GM18867 (cell line): ENCODE results near the gene CDKL4.
"Not testable (repeated sequence)": the region's sequence is repeated elsewhere in the genome, so short reads cannot be mapped to it uniquely, and the experiment has no call there.

ENCODE experiments used
- ATAC-seq: cut with Tn5 transposase; IDR thresholded peaks from one replicate; pipeline ENCODE4 v1.9.1; 2021; ENCODE audit warnings: mild to moderate bottlenecking, moderate library complexity; ENCODE audit not compliant: unreplicated experiment

CDKL4 gene

GRCh38 chr2:39179974-39180960, 63.5 kb downstream of the CDKL4 start:
- no peak for ATAC-seq

DNA sequence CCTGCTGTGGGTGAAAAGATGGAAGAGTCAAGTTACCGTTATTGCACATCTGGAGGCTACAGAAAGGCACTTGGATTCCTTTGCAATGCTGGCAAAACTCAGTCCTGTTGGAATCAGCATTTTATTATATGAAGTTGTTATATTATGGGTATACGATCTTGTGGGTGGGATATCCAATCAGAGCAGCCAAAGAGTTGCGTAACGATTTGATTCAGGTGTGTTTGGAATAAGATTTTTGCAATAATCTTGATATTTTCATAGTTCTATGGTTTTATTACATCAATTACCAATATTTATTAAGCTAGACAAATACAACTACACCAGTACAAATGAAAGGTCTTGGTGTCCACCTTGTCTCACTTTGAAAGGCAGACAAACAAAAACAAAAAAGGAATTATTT, 65.0 kb downstream of the CDKL4 start:
- no peak for ATAC-seq

- no peak for ATAC-seq
Observed at GRCh38 chr2:39176997-39177396, 66.8 kb downstream of the CDKL4 start.

GRCh38 chr2:39175026-39175812, 68.6 kb downstream of the CDKL4 start:
- no peak for ATAC-seq

GRCh38 chr2:39174022-39174421, 69.7 kb downstream of the CDKL4 start:
- no peak for ATAC-seq

DNA sequence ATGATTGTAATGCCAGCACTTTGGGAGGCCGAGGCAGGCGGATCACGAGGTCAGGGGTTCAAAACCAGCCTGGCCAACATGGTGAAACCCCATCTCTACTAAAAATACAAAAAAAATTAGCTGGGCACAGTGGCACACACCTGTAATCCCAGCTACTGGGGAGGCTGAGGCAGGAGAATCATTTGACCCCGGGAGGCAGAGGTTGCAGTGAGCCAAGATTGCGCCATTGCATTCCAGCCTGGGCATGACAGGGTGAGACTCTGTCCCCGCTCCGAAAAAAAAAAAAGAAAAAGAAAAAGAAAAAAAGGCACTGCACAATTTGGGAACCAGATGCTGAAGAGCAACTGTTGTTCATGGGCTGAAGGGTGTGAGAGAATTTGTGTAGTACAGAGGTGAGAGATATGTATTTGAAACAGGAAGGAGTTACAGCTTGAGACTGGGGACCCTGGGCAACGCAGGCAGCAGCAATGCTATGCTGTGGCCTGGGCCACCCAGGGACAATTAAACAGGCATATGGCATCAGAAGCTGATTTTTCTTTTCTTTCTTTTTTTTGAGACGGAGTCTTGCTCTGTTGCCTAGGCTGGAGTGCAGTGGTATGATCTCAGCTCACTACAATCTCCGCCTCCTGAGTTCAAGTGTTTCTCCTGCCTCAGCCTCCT, 71.6 kb downstream of the CDKL4 start:
- ATAC-seq = not testable (repeated sequence)

GRCh38 chr2:39171621-39172020, 72.1 kb downstream of the CDKL4 start:
- no peak for ATAC-seq

DNA sequence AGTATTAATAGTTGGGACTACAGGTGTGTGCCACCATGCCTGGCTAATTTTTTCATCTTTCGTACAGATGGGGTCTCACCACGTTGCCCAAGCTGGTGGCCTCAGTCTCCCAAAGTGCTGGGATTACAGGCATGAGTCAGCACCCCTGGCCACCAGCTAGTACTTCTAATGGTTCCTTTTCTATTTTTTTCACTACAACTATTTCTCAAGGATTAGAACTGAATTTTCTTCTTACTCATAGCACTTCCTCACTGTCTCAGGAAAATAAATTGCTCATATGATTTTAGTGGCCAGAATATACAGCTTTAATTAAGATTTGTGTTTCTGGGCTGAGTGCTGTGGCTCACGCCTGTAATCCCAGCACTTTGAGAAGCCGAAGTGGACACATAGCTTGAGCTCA, 79.7 kb downstream of the CDKL4 start:
- ATAC-seq = no peak

DNA sequence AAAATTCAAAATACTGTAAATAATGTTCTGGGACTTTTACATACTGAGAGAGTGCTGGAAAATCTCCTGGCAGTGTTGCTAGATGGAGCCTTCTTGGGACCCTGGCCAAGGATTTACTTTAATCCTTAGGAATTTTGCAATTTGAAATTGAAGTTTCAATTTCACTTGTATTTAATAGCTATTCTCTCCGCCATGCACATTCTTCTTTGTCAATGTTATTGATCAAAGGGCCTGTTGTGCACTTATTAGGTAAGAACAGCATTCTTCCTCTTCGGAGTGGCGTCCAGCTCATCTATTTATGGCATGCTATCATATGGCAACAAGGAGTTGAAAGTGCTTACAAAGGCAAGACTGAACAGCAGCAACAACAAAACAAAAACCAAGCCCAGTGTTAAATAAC, 82.8 kb downstream of the CDKL4 start:
- no peak for ATAC-seq

GRCh38 chr2:39159283-39159682, 84.5 kb downstream of the CDKL4 start:
- no peak for ATAC-seq

DNA sequence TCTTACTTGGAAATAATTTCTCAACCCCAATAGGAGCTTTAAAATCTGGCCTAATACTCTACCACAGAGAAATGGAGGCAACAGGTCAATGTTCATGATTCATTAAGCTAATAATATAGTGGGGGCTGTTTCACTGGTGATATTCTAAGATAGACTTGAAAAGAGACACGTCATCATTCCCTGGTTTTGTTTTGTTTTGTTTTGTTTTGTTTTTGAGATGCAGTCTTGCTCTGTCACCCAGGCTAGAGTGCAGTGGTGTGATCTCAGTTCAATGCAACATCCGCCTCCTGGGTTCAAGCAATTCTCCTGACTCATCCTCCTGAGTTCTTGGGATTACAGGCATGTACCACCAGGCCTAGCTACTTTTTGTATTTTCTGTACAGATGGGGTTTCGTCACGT, 85.4 kb downstream of the CDKL4 start:
- ATAC-seq = no peak

DNA sequence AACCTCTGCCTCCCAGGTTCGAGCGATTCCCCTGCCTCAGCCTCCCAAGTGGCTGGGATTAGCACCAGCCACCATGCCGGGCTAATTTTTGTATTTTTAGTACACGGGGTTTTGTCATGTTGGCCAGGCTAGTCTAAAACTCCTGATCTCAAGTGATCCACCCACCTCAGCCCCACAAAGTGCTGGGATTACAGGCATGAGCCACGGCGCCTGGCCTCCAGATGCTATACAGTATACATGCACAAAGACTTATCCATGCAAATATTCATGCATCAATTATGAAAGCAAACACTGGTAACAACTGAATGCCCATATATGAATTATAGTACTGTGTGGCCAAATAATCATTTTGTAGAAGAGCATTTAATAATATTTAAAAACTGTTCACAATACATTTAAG, 86.9 kb downstream of the CDKL4 start:
- ATAC-seq = no peak

DNA sequence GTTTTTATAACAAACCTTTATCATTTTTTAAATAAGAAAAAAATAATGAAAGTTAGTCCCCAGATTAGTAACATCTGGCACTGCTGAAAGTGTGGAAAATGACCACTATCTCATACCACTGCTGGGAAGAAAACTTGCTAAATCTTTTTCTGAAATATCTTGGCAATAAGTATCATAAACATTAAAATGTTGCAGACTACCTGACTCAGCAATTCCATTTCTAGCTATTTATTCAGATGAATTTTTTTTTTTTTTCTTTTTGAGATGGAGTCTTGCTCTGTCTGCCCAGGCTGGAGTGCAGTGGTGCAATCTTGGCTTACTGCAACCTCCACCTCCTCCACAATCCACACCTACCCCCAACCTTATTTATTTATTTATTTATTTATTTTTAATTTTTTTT, 87.7 kb downstream of the CDKL4 start:
- no peak for ATAC-seq

DNA sequence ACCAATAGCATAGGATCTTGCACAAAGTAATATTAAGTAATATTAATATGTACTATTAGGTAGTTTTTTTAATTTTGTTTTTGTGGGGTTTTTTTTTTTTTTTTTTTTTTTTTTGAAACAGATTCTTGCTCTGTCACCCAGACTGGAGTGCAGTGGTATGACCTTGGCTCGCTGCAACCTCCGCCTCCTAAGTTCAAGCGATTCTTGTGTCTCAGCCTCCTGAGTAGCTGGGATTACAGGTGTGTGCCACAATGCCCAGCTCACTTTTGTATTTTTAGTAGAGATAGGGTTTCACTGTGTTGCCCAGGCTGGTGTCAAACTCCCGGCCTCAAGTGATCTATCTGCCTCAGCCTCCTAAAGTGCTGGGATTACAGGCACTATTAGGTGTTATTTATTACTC, 88.2 kb downstream of the CDKL4 start:
- ATAC-seq = not testable (repeated sequence)

DNA sequence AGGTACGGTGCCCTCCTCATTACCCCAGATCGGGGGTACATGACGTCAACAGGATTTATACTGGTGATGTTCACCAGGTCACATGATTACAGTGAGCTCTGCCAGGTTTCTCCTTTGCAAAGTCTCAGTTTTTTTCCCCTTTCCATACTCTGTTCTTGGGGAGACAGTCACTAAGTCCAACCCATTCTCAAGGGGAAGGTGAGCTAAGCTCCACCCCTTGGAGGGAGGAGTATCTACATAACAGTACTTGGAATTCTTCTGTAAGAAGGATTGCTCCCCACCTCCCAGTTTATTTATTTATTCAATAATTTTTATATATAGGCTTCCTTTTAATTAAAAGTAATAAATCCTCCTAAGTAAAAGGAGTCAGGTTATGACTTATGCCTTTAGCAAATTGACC, 88.8 kb downstream of the CDKL4 start:
- ATAC-seq = no peak

GRCh38 chr2:39153312-39153711, 90.5 kb downstream of the CDKL4 start:
- ATAC-seq = no peak

DNA sequence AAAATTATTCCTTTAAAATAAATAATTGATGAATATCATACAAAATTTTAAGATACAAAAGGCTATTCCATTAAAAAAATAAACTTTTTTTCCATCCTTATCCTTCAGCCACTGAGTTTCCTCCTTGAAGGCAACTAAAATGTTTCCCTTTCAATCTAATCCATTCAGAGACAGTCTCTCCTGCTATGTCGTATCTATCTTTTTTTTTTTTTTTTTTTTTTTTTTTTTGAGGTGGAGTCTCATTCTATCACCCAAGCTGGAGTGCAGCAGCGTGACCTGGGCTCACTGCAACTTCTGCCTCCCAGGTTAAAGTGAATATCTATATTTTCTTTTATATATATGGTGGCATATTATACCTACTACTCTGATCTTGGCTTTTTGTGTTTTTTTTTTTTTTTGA, 91.3 kb downstream of the CDKL4 start:
- ATAC-seq = no peak

DNA sequence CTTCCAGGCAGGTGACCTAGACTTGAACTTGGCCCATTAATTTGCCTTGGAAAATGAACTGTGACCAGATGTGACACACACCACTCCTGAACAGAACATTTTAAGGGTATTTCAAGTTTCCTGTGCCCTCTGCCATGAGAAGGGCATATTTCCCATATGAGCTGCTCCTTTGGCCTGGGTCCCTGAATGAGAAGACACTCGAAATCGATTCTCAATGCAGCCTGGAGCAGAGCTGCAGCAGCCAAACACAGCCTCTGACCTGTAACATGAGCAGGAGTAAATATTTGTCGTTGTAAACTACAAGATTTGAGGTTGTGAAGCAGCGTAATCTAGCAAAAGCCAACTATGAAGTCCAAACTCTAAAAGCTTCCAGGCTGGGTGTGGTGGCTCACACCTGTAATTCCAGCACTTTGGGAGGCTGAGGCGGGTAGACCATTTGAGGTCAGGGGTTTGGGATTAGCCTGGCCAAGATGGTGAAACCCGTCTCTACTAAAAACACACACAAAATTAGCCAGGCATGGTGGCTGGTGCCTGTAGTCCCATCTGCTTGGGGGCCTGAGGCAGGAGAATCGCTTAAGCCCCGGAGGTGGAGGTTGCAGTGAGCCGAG, 92.8 kb downstream of the CDKL4 start:
- ATAC-seq = no peak

- no peak for ATAC-seq
Observed at GRCh38 chr2:39150102-39150562, 93.6 kb downstream of the CDKL4 start.

DNA sequence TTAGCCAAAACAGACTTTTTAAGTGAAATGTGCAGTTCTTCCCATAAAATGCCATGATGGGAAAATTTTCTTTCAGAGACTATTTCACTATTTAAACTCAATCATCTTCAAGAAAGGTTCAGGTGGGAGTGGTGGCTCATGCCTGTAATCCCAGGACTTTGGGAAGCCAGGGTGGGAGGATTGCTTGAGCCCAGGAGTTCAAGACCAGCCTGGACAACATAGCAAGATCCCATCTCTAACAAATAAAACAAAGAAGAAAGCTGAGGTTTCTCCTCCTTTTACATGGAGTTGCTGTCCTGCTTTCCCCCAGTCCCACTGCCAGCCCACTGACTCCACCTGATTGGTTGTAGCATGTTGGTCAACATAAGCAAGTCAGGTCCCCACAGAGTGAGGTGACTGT, 97.1 kb downstream of the CDKL4 start:
- ATAC-seq = no peak

- no peak for ATAC-seq
Observed at GRCh38 chr2:39145906-39146421, 97.8 kb downstream of the CDKL4 start.
